Keratinocyte (primary cell): ENCODE data around the gene PNP.

Experiments
- CTCF ChIP-seq, 3 experiments: IDR thresholded peaks in 1 of 3; conservative IDR thresholded peaks in 1 of 3; optimal IDR thresholded peaks in 1 of 3; 2 replicates in 2 of 3; 3 replicates in 1 of 3; pipeline versions ENCODE3 to v1.5.1; 2011; ENCODE audit warnings: low read length in 3 of 3, mild to moderate bottlenecking in 3 of 3, moderate library complexity in 2 of 3, control low read depth in 1 of 3, inconsistent platforms in 1 of 3; ENCODE audit not compliant: insufficient read depth in 2 of 3; ENCODE audit errors: extremely low read depth in 1 of 3
- EZH2 ChIP-seq: IDR thresholded peaks from one replicate; pipeline ENCODE4 v1.6.1; 2012; ENCODE audit warnings: inconsistent platforms, mild to moderate bottlenecking, low read length, moderate library complexity

GRCh38 chr14:20478894-20479293, 9.7 kb downstream of the PNP start:
- TF ChIP-seq CTCF (optimal IDR thresholded peaks at IDR 0.05 in 1 of 3, IDR thresholded peaks at IDR 0.05 in 1 of 3, conservative IDR thresholded peaks at IDR 0.05 in 1 of 3; ENCODE audit: extremely low read depth in 1 of 3, insufficient read depth in 2 of 3, low read length in 3 of 3) (no peak), EZH2 (no peak)
